CD4-positive, alpha-beta T cell (primary cell): Measurements from ENCODE around the gene FAM221B. TPM values are rescaled to one million over a fixed set of nuclear protein-coding genes. Genes with fewer than 3 reads are reported as not detected.

Experiments used
- ATAC-seq: fragments of 200-7000 bp; cut with Tn5 transposase; one replicate; pipeline ENCODE4 v1.10.0; 2022; ENCODE audit warnings: mild to moderate bottlenecking; ENCODE audit not compliant: poor library complexity
- CTCF ChIA-PET: fragments of 350-600 bp; sonication (Branson Sonifier 250); formaldehyde crosslinking; loops from one replicate; lab custom pipeline; 2021; ENCODE audit warnings: antibody characterized with exemption, inconsistent platforms; lab: Charles Lee
- POLR2A ChIA-PET: fragments of 350-600 bp; sonication (Branson Sonifier 250); formaldehyde crosslinking; loops from one replicate; lab custom pipeline; 2021; ENCODE audit warnings: antibody characterized with exemption, inconsistent platforms; lab: Charles Lee
- DNase-seq, 14 experiments: peaks; one replicate each; pipeline ENCODE4 v3.0.0-alpha.2; 2013 to 2020; ENCODE audit warnings: mixed read lengths in 2 of 14
- H3K27ac ChIP-seq, 2 donors: one replicate each; pipeline versions ENCODE4 v1.5.1 to v1.7.0; 2013; ENCODE audit warnings: low read length in 2 of 2, low read depth in 1 of 2, mild to moderate bottlenecking in 1 of 2
- H3K27me3 ChIP-seq, 2 experiments: 1 replicate in 1 of 2; 2 replicates in 1 of 2; pipeline versions ENCODE4 v1.6.1 to v1.7.0; 2013; ENCODE audit warnings: low read length in 2 of 2, control low read depth in 1 of 2, mild to moderate bottlenecking in 1 of 2, moderate library complexity in 1 of 2; ENCODE audit not compliant: insufficient read depth in 2 of 2, control insufficient read depth in 1 of 2
- H3K36me3 ChIP-seq: one replicate; pipeline ENCODE4 v1.6.1; 2013; ENCODE audit warnings: low read length, control low read depth; ENCODE audit not compliant: insufficient read depth
- H3K4me1 ChIP-seq: one replicate; pipeline ENCODE4 v1.6.1; 2013; ENCODE audit warnings: low read length, control low read depth; ENCODE audit not compliant: insufficient read depth
- H3K4me3 ChIP-seq: one replicate; pipeline ENCODE4 v1.5.1; 2013; ENCODE audit warnings: mild to moderate bottlenecking, low read length, moderate library complexity
- H3K9me3 ChIP-seq, 2 experiments: 1 replicate in 1 of 2; 2 replicates in 1 of 2; pipeline versions ENCODE4 v1.6.1 to v1.7.0; 2013; ENCODE audit warnings: low read length in 2 of 2, mild to moderate bottlenecking in 2 of 2, control low read depth in 1 of 2, moderate library complexity in 1 of 2; ENCODE audit not compliant: control insufficient read depth in 1 of 2, insufficient read depth in 1 of 2
- H3K27ac Mint-ChIP-seq: one replicate; pipeline ENCODE4 v1.8.0; 2020; ENCODE audit warnings: mixed read lengths
- H3K27me3 Mint-ChIP-seq: one replicate; pipeline ENCODE4 v1.8.0; 2021; ENCODE audit warnings: mixed read lengths
- H3K36me3 Mint-ChIP-seq: one replicate; pipeline ENCODE4 v1.8.0; 2021; ENCODE audit warnings: low read depth, mixed read lengths
- H3K4me1 Mint-ChIP-seq: one replicate; pipeline ENCODE4 v1.8.0; 2021; ENCODE audit warnings: low read depth, mixed read lengths
- H3K4me3 Mint-ChIP-seq: one replicate; pipeline ENCODE4 v1.8.0; 2020; ENCODE audit warnings: mild to moderate bottlenecking, mixed read lengths
- H3K9me3 Mint-ChIP-seq: one replicate; pipeline ENCODE4 v1.8.0; 2020; ENCODE audit warnings: mixed read lengths
- CTCF ChIP-seq: fragments of 200-600 bp; IDR thresholded peaks from one replicate; pipeline ENCODE4 v1.8.0; 2022; ENCODE audit warnings: antibody characterized with exemption, mild to moderate bottlenecking
- intact Hi-C, 2 experiments: fragments of 100-400 bp; cut with DNase I in 1 of 2; cut with micrococcal nuclease in 1 of 2; formaldehyde crosslinking; loops; one replicate each; pipeline versions ENCODE4 v1.15.1 to v1.9.0; 2023 to 2025; cut with DNase I, micrococcal nuclease
- total RNA-seq, 174 experiments: library from RNA in 2 of 174; stranded (reverse) in 2 of 174; gene quantifications; one replicate each; pipeline ENCODE4 v1.2.3 and lab custom pipeline; 2021 to 2026

The FAM221B gene
- total RNA-seq, 2 experiments from 2014 or later: not detected

- Histone ChIP-seq H3K4me3 (no peak overlapping the region), H3K27me3 (no peaks in the 10 kb centered on the region), H3K36me3 (no peaks in the 10 kb centered on the region), H3K27ac (no peak overlapping the region), H3K4me1 (peaks cover 14% of the 10 kb centered on the region), H3K9me3 (no peaks in the 10 kb centered on the region)
- H3K4me1 Mint-ChIP-seq: peaks cover 10% of the 10 kb centered on the region
- ATAC-seq (no peak), DNase-seq (no peak)
- no peaks in the 10 kb centered on the region for H3K27me3 Mint-ChIP-seq
- ChIA-PET CTCF (interaction anchor here (2.1 kb wide), 1 partner anchor 46 kb away, joined by 9 read pairs; no protein-coding TSS in a partner anchor), POLR2A (no interaction called here)
- no peak for TF ChIP-seq CTCF
- no peaks in the 10 kb centered on the region for H3K36me3 Mint-ChIP-seq
- H3K9me3 Mint-ChIP-seq: no peaks in the 10 kb centered on the region
- no peak overlapping the region for H3K4me3 Mint-ChIP-seq
- intact Hi-C loops: no loop called here
- no peak overlapping the region for H3K27ac Mint-ChIP-seq
These were observed 8.1 kb upstream of the FAM221B start for GRCh38 chr9:35836595-35836994.

- no peaks in the 10 kb centered on the region for H3K9me3 ChIP-seq
- H3K27me3 ChIP-seq: no peaks in the 10 kb centered on the region
- H3K27me3 Mint-ChIP-seq: no peaks in the 10 kb centered on the region
- ChIA-PET CTCF (interaction anchor here (0.6 to 2.1 kb wide), 6 partner anchors 10 to 1614 kb away, joined by 3 to 9 read pairs (median 4); no protein-coding TSS in a partner anchor), POLR2A (interaction anchor here (1.2 kb wide), 1 partner anchor 24 kb away, joined by 3 read pairs; the partner anchor contains the start of gene SPAG8)
- H3K36me3 ChIP-seq: no peaks in the 10 kb centered on the region
- peaks cover 16% of the 10 kb centered on the region for H3K4me1 Mint-ChIP-seq
- intact Hi-C loops: no loop called here
- no peak overlapping the region for H3K27ac ChIP-seq
- no peaks in the 10 kb centered on the region for H3K9me3 Mint-ChIP-seq
- DNase-seq: no peak
- no peak for ATAC-seq
- peaks cover 14% of the 10 kb centered on the region for H3K4me1 ChIP-seq
- no peaks in the 10 kb centered on the region for H3K36me3 Mint-ChIP-seq
- no peak overlapping the region for H3K4me3 Mint-ChIP-seq
- H3K4me3 ChIP-seq: no peak overlapping the region
- no peak overlapping the region for H3K27ac Mint-ChIP-seq
- TF ChIP-seq CTCF: no peak
These were observed 7.2 kb upstream of the FAM221B start for GRCh38 chr9:35835766-35836165.

- Mint-ChIP-seq H3K36me3 (no peaks in the 10 kb centered on the region), H3K4me1 (peaks cover 22% of the 10 kb centered on the region), H3K4me3 (no peak overlapping the region), H3K9me3 (no peaks in the 10 kb centered on the region), H3K27ac (no peak overlapping the region), H3K27me3 (no peaks in the 10 kb centered on the region)
- no peaks in the 10 kb centered on the region for H3K27me3 ChIP-seq
- TF ChIP-seq CTCF: no peak
- DNase-seq (peak in 2 of 14 experiments; percentile 33 to 39), ATAC-seq (peak; percentile 48)
- H3K9me3 ChIP-seq: no peaks in the 10 kb centered on the region
- intact Hi-C loops: no loop called here
- no peaks in the 10 kb centered on the region for H3K36me3 ChIP-seq
- ChIA-PET CTCF (interaction anchor here (0.6 to 2.1 kb wide), 6 partner anchors 9 to 1614 kb away, joined by 3 to 9 read pairs (median 4); no protein-coding TSS in a partner anchor), POLR2A (interaction anchor here (1.2 kb wide), 1 partner anchor 24 kb away, joined by 3 read pairs; the partner anchor contains the start of gene SPAG8)
- peaks cover 14% of the 10 kb centered on the region for H3K4me1 ChIP-seq
- no peak overlapping the region for H3K27ac ChIP-seq
- no peak overlapping the region for H3K4me3 ChIP-seq
These were observed 6.7 kb upstream of the FAM221B start for GRCh38 chr9:35835216-35835632.
